ENCODE measurements around the gene NIBAN1.
A peak's percentile ranks its signal among the peaks of the same experiment; 100 is the strongest.

NIBAN1 gene

DNA sequence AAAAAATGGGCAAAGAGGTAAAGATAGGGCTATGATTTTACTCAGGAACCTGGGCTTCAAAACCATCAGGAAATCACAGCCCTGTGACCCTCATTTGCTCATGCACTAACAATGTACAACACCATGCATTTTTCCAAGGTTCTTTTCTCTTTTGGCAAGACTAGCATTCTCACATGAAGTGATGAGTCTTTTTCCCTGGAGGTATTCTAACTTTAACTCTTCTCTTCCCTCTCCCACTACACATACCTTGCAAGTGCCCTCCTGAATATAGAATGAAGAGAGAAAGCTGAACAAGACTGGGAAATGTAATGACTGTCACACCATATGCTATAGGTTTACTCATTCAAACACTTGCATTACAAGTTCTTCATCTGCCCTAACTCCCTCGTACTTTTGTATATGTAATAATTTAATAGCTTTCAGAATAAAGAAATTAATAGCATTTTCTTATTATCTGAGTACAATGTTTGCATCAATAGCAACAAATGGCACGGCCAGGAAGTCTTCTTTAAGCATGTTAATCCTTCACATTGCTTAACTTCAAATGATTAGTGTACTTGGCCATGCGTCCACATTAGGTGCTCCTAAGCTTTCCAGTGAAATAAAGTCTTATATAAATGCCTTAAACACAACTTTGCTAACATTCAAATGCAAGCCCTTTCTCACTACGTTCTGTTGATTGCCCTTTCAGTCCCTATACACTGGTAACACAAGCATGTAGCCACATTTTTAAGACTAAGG, 1.8 kb downstream of the NIBAN1 start:
- peak overlapping the region; percentile 86 for H3K4me3 ChIP-seq (ENCODE audit: low read depth, low read length)
- TF ChIP-seq, protein P1, sequence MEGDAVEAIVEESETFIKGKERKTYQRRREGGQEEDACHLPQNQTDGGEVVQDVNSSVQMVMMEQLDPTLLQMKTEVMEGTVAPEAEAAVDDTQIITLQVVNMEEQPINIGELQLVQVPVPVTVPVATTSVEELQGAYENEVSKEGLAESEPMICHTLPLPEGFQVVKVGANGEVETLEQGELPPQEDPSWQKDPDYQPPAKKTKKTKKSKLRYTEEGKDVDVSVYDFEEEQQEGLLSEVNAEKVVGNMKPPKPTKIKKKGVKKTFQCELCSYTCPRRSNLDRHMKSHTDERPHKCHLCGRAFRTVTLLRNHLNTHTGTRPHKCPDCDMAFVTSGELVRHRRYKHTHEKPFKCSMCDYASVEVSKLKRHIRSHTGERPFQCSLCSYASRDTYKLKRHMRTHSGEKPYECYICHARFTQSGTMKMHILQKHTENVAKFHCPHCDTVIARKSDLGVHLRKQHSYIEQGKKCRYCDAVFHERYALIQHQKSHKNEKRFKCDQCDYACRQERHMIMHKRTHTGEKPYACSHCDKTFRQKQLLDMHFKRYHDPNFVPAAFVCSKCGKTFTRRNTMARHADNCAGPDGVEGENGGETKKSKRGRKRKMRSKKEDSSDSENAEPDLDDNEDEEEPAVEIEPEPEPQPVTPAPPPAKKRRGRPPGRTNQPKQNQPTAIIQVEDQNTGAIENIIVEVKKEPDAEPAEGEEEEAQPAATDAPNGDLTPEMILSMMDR (IDR thresholded peaks at IDR 0.05; ENCODE audit: borderline replicate concordance, insufficient read depth, low read depth, low read length), result no peak

DNA sequence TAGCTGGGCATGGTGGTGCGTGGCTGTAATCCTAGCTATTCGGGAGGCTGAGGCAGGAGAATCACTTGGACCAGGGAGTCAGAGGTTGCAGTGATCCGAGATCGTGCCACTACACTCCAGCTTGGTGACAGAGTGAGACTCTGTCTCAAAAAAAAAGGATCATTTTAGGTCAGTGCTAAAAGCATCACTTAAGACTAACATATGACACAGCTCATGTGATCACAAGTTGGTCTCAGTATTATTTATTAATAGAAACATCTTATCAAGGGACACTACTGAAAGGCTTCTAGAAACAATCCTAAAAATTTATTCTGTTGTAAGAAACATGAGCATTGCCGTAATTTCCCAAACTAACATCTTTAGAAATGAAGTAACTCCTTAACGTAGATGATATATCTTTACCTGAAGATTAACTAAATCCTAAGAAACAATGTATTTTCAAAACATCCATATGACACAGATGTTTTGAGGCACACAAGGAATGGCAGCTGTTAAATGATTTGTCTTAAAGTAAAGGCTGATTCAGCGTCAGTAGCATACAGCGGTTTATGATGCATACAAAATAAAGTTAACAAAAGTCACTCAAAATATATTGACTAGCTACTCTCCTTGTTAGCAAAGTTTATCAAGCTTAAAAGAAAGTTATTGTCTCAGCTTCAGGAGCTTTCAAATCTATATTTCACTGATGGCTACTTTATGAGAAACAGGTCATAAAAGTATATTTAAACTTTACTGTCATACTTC, 2.6 kb downstream of the NIBAN1 start:
- H3K4me3 ChIP-seq (ENCODE audit: low read depth, low read length), result peak overlapping the region; percentile 39
- TF ChIP-seq, protein P1 (IDR thresholded peaks at IDR 0.05; ENCODE audit: borderline replicate concordance, insufficient read depth, low read depth, low read length), result no peak

DNA sequence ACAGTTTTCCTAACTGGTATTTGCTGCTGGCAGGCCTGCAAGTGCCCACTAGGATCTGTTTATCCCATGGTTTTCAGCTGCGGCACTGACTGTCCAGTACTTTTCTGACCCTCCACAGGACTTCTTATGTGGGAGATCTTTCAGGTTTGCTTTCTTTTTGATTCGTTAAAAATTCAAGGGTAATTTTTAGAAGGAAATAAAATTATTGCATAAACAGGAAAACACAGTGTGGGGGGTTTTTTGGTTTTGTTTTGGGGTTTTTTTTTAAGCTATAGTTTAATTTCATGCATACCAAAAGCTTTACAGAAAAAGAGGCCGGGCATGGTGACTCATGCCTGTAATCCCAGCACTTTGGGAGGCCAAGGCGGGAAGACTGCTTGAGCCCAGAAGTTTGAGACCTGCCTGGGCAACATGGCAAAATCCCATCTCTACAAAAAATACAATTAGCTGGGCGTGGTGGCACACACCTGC, 3.6 kb downstream of the NIBAN1 start:
- TF ChIP-seq, protein P1 (IDR thresholded peaks at IDR 0.05; ENCODE audit: borderline replicate concordance, insufficient read depth, low read depth, low read length), result no peak
- no peak overlapping the region for H3K4me3 ChIP-seq (ENCODE audit: low read depth, low read length)

DNA sequence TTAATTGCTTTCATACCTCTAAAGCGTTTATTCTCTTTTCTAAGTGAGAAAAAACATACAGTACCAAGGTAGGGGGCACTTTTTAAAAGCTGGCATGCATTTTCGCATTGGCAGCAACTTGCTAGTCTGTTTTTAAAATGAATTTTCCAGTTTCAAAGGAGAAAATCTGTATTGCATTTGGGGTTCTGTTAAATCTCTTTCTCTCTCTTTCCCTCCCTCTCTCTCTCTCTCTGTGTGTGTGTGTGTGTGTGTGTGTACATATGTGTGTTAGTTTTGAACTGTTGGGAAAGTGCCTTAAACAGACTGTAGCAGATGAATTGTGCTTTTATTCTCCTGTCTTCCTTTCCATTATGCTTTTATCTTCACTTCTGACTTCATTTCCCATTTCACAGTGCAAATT, 7.3 kb downstream of the NIBAN1 start:
- H3K4me3 ChIP-seq (ENCODE audit: low read depth, low read length), result no peak overlapping the region
- TF ChIP-seq, protein P1 (IDR thresholded peaks at IDR 0.05; ENCODE audit: borderline replicate concordance, insufficient read depth, low read depth, low read length), result no peak

DNA sequence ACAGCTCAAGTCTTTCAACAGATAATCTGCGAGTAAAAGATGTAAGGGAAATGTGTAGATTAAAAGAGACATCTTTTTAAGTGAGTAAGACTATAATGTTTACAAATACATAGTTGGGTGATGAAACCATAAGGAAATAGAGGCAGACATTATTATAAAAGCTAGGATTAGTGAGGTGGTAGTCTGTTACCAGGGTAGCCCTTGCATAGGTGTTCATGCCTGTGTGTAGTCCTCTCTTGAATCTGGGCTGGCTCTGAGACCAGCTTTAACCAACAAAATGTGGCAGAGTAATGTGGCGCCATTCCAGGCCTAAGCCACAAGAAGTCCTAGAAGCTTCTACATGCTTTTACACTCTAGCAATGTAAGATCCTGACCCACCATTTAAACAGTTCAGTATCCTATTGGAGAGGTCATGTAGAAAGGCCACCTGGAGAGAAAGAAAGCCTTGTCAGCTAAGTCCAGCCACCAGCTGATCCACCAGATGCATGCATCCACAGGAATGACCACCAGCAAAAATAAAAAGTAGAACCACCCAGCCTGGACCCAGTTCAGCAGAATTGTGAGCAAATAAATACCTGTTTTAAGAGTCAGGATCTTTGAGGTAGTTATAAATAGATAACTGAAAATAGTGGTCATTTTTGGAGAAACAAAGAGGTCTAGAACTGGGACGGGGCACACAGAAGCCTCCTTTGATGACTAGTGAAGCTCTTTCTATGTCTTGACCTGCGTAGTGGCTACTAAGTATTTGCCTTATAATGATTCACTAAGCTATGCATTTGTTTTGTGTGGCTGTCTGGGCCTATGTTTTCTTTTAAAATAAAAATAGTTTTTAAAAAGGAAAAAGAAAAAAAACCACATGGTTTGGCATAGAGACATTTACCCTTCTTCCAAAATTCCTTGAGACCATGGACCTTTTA, 8.1 kb downstream of the NIBAN1 start:
- TF ChIP-seq, protein P1 (IDR thresholded peaks at IDR 0.05; ENCODE audit: borderline replicate concordance, insufficient read depth, low read depth, low read length), result no peak
- no peak overlapping the region for H3K4me3 ChIP-seq (ENCODE audit: low read depth, low read length)

DNA sequence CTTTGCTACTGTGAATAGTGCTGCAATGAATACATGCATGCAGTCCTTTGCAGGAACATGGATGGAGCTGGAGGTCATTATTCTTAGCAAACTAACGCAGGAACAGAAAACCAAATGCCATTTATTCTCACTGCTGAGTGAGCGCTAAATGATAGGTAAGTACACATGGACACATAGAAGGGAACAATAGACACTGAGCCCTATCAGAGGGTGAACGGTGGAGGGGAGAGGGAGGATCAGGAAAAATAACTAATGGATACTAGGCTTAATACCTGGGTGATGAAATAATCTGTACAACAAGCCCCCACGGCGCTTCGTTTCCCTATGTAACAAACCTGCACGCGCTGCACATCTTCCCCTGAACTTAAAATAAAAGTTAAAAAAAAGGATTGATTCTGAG, 8.9 kb downstream of the NIBAN1 start:
- TF ChIP-seq, protein P1 (IDR thresholded peaks at IDR 0.05; ENCODE audit: borderline replicate concordance, insufficient read depth, low read depth, low read length), result no peak
- H3K4me3 ChIP-seq (ENCODE audit: low read depth, low read length), result no peak overlapping the region

Measured in GM12875 (cell line).